ENCODE data around the gene HEXD.

GRCh38 chr17:82375359-82376041 is 42.6 kb upstream of the HEXD start:
- TF ChIP-seq EP300 (IDR thresholded peaks at IDR 0.05; ENCODE audit: borderline replicate concordance) (no peak), TCF12 (IDR thresholded peaks at IDR 0.05; ENCODE audit: low read depth) (no peak), EGR1 (IDR thresholded peaks at IDR 0.05) (no peak), USF1 (IDR thresholded peaks at IDR 0.05) (no peak), MAX (IDR thresholded peaks at IDR 0.05) (no peak), RAD21 (IDR thresholded peaks at IDR 0.05; ENCODE audit: low read depth) (no peak), TEAD4 (IDR thresholded peaks at IDR 0.05) (no peak), FOXM1 (IDR thresholded peaks at IDR 0.05; ENCODE audit: borderline replicate concordance, low read depth) (no peak), YY1 (IDR thresholded peaks at IDR 0.05; ENCODE audit: low read depth) (no peak), NFIC (IDR thresholded peaks at IDR 0.05) (no peak), REST (IDR thresholded peaks at IDR 0.05; ENCODE audit: low read depth) (no peak)
